NOMO-1 (cell line): ENCODE data around the gene TRIM17.

Experiments used
- DNase-seq, 2 experiments: peaks; one replicate each; lab custom pipeline; 2025; ENCODE audit not compliant: unreplicated experiment in 2 of 2; lab: John Stamatoyannopoulos, UW

TRIM17 gene, protein sequence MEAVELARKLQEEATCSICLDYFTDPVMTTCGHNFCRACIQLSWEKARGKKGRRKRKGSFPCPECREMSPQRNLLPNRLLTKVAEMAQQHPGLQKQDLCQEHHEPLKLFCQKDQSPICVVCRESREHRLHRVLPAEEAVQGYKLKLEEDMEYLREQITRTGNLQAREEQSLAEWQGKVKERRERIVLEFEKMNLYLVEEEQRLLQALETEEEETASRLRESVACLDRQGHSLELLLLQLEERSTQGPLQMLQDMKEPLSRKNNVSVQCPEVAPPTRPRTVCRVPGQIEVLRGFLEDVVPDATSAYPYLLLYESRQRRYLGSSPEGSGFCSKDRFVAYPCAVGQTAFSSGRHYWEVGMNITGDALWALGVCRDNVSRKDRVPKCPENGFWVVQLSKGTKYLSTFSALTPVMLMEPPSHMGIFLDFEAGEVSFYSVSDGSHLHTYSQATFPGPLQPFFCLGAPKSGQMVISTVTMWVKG

DNA sequence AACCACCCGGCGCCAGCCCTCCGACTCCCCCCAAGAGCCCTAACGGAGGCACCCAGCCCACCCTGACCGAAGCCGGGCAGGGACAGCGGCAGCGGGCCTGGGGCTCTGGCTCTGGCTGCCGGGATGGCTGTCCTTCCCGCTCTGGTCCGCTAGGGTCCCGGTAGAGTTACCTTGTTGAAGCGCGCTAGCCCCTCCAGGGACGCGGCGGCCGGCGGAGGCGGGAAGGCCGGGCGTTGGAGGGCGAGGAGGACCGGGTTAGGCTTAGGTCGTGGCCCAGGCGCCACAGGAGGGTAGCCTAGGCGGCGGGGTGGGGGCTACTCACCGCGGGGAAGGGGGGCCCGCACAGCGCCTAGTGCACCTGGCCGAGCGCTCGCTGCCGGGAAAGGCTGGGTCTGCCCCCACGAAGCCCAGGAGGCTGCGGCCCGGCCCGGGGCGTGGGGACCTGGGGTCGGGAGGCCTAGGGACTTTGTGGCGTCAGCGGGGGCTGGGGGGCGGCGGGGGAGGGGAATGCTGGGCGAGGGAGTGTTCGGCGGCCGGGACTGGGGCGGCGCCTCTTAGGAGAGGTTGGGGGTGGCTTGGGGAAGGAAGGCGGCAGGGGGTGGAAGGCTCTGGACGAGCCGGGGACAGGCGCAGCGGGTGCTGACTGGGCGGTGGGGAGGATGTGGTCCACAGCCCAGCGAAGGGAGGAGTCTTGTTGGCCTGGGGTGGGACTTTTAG, at the start of gene TRIM17:
TRIM17 (minus strand) TSS at position 645 of the 717 bp plus-strand sequence. CDS start 1,789 bp downstream, outside the sequence.
- DNase-seq, result no peak

DNA sequence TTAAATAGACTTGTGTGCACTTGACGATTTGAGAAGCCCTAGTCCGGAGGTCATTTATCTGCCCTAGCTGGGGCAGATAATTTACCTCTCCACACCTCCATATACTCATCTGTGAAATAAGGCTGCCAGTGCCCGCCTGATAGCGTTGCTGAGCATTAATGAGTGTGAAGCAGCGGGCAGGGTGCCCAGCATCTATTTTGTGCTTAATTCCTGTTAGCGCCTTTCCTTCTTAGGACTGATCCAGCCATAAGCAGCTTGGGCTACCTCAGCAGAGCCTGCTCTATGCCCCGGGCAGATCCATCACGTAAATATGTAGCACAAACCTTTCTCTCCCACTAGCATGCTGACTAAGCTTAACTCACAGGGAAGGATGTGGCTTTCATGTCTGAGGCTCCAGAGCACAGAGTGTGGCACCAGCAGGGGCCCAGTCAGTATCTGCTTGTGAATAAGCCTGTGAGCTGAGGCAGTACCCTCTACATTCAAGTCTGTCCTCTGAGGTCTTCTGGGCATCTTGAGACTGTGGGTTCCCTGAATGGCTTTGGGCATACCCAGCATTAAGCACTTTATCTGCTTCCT, 49.0 kb upstream of the TRIM17 start:
- no peak for DNase-seq

DNA sequence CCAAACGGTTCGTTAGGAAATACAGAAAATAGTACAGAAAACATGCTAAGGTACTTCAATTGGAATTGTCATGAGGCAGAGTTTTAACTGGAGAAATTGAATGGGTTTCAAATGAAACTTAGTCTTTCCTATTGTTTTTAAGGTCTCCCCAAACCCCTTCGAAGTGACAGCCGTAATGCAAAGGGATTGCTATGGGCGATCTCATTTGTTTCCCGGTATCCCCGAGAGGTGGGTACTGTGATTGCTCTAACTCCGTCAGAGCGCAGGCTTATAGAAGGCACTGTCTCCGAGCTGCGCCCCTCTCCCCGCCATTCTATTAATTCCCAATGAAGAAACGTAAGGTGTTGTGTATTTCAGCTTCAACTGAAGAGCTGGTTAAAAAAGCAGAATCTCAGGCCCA, 48.5 kb upstream of the TRIM17 start:
- DNase-seq, result no peak

DNA sequence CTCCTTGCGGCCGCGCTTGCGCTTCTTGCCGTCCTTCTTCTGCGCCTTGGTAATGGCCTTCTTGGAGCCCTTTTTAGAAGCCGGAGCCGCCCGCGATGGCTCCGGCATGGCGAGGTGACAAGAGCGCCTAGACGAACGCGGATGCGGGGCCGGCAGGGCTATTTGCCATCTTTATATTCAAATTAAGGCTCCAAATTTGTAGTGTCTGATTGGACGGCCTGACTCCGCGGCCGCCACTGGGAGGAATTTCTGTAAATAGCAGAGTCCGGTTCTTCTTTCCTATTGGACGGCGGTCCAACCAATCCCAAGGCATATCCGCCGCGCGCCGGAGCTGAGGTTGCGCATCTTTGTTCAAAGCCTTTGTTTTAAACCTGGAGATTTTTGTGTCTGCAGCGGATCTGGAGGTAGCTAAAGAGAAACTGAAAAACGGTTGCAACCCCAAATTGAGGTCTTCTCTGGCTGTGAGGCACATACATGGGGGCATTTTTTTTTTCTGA, 47.9 kb upstream of the TRIM17 start:
- DNase-seq, result peak; percentile 30 to 52

DNA sequence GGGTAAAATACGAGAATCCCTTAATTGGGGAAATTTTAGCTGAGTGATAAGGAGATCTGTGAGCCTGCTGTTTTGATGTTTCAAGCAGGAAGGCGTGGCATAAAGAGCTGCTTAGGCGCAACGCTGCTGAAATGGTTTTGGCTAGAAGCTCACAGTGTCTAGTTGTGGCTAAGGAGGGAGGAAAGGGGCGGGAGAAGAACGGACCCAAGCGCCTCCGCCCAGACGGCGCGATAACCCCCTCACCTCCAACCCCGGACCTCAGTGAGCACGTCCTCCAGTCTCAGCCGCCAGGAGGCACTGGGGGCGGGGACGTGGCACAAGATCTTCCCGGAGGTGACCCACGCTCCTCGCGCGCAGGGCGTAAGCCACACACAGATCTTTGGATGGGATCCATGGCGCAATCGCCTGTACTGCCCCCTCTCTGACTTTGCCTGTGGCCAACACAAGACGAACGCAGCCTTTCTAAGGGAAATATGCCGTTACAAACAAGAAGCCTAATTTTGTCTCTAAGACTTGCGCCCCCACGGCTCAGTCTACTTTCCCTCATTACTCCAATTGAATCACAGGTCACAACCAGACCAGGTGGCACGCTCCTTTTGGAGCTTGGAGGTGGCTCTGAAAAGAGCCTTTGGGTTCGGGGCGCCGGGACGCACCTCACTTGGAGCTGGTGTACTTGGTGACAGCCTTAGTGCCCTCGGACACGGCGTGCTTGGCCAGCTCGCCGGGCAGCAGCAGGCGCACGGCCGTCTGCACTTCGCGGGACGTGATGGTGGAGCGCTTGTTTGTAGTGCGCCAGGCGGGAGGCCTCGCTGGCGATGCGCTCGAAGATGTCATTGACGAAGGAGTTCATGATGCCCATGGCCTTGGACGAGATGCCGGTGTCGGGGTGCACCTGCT, 47.1 kb upstream of the TRIM17 start:
- DNase-seq, result peak; percentile 71 to 75

DNA sequence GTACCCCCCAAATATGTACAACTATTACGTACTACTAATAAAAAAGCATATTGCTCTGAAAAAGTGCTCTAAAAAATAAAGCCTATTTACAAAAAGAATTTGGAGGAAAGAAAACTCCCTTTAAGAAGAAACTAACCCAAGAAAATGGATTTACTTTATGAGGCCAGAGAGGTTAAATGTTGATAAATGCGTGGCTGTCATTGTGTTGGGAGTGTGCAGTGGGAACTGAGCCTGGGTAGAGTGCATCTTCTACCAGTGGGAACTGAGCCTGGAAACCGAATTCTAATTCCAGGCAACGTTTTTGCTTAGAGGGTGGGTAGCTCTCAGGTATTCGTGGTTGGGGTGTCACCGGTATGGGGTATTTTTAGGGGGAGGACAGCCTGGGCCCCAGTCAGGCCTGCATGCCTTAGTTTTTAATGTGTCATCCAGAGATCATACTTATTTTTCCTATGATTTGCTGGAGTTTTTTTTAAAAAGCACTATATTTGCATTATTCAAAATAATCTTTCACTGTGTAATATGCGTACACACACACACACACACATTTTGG, 46.4 kb upstream of the TRIM17 start:
- DNase-seq, result no peak

DNA sequence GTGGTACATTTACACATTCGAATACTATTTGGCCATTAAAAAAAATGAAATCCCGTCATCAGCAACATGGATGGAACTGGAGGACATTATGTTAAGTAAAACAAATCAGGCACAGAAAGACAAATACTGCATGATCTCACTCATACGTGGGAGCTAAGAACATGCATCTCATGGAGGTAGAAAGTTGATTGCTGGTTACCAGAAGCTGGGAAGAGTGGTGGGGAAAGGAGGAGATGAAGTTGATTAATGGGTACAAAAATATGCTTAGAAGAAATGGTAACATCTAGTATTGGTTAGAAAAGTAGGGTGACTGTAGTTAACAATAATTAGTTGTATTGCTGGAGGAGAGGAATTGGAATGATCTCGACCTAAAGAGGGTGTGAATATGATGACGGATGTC, 45.9 kb upstream of the TRIM17 start:
- no peak for DNase-seq

DNA sequence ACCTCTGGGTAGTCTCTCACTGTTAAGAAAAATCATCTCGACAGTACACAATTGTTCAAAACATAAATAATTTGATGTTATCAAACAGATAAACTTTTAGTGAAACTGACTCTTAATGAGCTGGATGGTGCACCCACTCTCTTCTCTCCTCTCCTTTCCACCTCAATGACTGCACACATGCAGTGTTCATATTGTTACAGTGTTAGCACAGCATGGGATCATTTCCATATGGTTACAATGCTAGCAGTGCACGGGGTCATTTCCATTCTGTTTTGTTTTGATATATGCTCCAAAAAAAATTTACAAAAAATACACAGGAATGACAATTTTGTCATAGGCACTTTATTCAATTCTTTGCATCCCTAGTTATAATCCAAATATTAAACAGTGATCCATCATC, 44.2 kb upstream of the TRIM17 start:
- no peak for DNase-seq

DNA sequence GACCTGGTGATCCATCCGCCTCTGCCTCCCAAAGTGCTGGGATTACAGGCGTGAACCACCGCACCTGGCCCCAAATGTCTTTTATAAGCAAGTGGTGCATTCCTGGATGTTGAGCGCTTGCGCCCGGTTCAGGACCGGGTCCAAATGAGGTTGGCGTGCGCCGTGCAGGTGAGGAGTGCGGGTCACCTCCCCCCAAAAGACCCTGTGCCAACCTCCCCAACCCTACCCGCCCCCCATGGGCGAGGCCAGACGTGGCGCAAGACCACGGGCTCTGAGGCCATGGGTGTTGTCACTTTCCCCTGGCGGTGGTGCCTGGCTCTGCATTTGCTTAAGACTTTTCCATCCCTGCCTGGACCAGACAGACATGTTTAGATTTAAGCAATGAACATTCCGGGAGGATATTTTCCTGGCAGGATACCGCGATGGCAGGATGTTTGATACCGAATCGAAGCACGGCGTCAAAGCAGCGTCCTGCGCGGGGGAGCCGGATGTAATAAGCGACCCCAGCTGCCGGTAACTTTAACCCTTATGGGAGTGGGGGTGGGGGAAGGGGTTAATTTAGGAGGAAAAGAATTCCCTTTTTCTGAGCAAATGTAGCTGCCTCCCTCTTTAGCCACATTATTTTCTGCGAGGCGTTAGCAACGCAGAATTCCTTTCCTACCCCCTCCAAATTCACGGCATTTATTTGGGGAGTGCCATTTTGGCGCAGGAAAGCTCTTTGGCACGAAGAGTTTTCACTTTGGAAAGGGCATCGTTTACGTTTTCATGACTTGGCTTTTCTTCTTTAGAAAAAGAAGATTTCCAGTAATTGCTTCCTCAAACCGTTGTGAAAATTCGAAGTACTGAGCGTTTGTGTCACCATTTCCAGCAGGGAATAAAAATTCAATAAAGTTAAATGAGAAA, 42.7 kb upstream of the TRIM17 start:
- peak; percentile 57 to 68 for DNase-seq

DNA sequence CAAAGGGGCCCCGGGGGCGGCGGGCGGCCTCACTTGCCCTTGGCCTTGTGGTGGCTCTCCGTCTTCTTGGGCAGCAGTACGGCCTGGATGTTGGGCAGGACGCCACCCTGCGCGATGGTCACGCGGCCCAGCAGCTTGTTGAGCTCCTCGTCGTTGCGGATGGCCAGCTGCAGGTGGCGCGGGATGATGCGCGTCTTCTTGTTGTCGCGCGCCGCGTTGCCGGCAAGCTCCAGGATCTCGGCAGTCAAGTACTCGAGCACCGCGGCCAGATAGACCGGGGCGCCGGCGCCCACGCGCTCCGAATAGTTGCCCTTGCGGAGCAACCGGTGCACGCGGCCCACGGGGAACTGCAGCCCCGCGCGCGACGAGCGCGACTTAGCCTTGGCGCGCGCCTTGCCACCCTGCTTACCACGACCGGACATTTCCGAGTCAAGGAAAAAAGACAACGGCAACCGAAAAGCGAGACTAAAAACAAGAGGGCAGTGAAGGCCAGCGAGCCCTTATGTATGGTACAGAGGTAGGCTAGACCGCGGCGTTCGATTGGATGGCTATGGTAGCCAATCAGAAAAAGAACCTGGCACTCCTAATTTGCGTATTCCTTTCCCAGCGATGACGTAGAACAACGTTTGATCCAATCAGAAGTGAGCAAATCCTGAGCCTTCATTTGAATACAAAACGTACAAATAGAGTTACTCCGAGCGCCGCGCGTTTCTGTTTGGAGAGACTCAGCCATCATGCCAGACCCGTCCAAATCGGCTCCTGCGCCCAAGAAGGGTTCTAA, 40.9 kb upstream of the TRIM17 start:
- peak; percentile 89 to 98 for DNase-seq

DNA sequence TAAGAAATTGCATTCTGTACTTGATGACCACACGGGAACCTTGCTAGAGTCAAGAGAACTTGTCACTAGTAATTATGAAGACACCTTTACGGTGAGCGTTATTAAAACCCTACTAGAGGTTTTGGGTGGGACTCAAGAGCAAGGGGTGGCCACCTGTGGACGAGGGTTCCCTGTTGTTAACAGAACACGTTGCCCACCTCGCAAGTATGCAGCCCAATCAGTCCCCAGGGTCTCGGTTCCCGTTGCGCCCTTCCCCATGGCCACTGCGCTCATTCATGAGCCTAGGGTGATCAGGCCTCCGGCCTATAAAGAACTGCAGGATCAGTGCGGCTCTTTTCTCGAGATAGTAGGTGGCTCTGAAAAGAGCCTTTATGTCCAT, 40.3 kb upstream of the TRIM17 start:
- DNase-seq, result no peak

DNA sequence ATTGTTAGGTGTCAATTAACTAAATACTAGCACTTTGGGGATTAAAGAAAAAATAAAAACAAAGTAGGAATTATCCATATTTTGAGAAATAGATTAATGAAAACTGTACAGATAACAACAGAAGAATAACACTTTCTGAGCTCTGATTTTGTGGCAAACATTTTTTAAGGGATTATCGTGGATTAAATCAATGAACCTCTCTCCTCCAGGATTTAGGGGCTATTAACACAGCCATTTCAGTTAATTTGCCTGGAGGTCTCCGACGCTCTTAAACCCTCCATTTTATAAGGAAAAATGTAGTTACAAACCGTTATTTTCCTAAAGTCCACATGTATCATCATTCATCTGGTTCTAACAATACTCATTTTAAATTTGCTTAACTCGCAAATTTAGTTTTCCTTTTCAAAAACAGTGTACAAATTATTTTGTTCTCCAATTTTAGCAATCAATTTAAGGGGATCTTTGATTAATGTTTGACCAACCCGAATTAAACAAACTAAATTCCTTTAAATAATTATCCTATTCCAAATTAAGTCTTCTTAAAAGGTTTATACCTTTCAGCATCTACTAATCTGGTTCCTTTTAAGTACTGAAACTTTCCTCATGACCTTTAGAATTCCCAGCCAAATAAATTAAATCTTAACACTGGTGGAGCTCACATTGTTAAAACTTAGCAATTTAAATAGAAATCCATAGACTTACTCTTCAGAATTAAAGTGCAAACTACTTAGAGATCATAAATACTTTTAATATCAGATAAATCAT, 39.8 kb upstream of the TRIM17 start:
- DNase-seq, result no peak

DNA sequence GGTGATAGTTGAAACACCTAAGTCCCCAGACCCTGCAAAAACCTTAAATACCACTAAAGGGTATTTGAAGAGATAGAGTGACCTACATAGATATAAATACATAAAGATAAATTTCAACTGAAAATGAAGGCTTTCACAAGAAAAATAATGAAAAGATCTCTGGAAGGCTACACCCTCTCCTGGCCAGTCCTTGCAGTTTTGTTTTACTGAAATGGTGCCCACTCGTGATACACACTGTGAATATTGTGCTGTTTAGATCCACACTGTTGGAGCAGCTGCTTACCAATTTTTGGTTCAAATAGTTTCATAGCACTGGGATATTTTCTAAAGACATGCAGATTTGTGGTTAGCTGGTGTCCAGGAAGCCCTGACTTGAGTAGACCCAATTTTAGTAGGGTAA, 39.1 kb upstream of the TRIM17 start:
- DNase-seq, result no peak

DNA sequence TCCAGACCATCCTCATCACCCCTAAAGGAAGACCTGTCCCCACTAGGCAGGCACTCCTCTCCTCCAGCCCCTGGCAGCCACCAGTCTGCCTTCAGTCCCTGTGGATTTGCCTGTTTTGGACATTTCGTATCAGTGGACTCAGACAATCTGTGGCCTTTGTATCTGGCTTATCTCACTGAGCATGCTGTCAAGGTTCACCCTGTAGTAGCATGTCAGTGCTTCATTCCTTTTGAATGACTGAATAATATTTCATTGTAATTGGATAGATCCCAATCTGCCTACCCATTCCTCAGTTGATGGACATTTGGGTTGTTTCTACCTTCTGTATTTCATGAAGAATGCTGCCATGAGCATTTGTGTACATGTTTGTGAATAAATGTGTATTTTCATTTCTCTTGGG, 37.6 kb upstream of the TRIM17 start:
- no peak for DNase-seq

DNA sequence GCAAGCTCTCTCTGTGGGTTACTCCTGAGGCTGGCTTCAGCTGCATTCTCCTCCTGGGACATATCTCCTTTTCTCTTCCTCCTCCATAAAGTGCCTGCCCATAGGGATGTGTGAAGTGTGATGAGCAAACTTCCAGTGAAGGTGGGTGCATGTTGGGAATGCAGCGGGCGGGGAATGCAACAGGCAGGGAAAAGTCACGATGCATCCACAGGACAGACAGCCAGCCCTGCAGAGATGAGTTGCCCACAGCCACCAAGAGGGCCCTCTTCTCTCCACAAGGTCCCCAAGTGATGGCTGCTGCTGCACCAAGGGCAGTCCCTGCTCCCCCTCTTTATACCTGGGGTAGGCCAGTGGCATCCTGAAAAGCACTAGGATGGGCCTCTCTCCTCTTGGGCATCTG, 37.0 kb upstream of the TRIM17 start:
- DNase-seq, result no peak

DNA sequence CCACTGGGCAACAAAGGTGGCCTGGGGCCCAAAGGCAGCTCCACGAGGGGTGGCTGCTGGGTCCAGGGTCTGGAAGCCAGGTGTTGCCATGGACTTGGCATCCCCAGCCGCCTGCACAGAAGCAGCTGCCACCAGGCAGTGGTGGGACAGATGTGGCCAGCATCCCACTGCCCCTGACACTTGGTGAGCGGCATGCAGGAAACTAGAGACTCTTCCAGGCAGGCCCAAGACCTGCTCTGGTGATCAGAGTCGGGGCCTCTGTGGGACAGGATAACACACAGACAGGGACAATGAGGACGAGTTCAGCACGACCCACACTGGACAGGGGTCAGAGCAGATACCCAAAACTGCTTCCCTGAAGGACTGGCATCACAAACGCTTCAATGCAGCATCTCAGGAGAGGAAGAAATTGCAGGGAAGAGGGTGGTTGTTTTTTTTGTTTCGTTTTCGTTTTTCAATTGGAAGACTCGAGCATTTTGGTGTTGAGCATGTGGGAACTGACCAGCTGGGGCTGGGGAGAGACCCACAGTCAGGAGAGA, 36.4 kb upstream of the TRIM17 start:
- DNase-seq, result no peak

DNA sequence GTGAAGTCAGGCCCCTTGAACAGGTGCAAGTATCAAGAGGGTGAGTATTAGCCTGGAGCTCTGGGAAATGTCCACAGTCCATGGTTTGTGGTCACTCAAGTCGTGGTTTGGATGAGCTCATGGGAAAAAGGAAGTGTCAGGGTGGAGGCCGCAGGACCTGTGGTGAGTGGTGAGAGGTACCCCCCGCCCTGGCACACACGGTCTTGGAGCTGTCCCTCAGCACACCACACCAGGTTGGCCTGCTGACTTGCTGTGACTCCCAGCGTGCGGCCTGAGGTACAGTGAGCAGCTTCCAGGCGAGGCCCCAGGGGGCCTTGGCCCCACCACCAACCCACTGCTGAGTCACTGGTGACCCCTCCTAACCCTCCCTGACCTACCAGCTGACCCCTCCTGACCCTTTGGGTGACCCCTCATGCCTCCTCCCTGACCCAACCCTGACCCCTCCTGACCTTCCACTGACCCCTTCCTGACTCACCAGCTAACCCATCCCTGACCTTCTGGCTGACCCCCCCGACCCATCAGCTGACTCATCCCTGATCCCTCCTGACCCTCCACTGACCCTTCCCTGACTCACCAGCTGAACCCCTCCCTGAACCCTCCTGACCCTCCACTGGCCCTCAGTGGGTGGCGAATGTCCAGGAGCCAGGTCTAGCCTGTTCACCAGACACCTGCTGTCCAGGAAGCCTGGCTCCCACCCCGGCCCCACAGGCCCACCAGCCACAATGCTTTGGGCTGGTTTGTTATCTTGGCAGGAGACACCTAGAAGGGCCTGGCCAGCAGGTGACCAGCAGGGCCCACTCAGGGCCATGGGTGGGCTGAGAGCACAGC, 35.7 kb upstream of the TRIM17 start:
- DNase-seq, result no peak
